Astrocyte (in vitro differentiated cells and primary cell): ENCODE results near the gene SLC12A4.

ENCODE experiments used
- EZH2 ChIP-seq: IDR thresholded peaks from 2 replicates; pipeline ENCODE4 v1.6.1; 2012; ENCODE audit warnings: mild to moderate bottlenecking, low read length, inconsistent platforms; ENCODE audit not compliant: insufficient read depth
- TF ChIP-seq, protein P1 (sequence below): IDR thresholded peaks from 2 replicates; pipeline ENCODE4 v1.5.1; 2011; ENCODE audit warnings: low read depth, mild to moderate bottlenecking, inconsistent platforms, low read length, moderate library complexity; ENCODE audit not compliant: insufficient read depth

GRCh38 chr16:67940446-67941089 is 27.9 kb downstream of the SLC12A4 start:
- TF ChIP-seq, protein P1, sequence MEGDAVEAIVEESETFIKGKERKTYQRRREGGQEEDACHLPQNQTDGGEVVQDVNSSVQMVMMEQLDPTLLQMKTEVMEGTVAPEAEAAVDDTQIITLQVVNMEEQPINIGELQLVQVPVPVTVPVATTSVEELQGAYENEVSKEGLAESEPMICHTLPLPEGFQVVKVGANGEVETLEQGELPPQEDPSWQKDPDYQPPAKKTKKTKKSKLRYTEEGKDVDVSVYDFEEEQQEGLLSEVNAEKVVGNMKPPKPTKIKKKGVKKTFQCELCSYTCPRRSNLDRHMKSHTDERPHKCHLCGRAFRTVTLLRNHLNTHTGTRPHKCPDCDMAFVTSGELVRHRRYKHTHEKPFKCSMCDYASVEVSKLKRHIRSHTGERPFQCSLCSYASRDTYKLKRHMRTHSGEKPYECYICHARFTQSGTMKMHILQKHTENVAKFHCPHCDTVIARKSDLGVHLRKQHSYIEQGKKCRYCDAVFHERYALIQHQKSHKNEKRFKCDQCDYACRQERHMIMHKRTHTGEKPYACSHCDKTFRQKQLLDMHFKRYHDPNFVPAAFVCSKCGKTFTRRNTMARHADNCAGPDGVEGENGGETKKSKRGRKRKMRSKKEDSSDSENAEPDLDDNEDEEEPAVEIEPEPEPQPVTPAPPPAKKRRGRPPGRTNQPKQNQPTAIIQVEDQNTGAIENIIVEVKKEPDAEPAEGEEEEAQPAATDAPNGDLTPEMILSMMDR: no peak
- TF ChIP-seq EZH2: no peak
